Kasumi-1 (cell line): Measurements from ENCODE around the gene SLC38A10.

Experiments
- DNase-seq, 2 experiments: peaks; one replicate each; lab custom pipeline; 2025; lab: John Stamatoyannopoulos, UW

The SLC38A10 gene

DNA sequence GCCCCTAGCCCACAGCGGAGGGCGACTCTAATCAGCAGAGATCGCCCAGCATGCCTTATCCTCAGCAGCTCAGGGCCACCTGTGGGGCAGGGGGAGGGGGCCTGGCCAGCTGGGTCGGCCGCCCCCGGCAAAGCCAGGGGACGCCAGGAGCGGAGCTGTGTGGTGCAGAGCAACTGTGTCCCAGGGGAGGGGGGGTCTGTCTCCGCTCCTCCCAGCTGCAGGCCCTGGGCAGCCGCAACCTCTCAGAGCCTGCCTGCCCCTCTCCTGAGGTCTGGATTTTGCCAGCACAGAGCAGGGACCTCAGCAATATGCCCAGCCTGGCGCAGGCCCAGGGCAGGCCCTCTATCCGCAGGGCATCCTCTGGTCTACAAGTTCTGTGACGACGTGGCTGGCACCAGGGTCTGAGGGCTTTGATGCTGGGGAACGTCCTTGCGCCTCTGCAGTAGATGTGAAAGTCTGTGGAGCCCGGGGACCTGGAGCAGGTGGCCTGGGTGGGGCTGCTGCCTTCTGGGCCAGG lies 36.5 kb upstream of the SLC38A10 start:
- no peak for DNase-seq

GRCh38 chr17:81330884-81331245 lies 35.8 kb upstream of the SLC38A10 start:
- DNase-seq, result no peak

DNA sequence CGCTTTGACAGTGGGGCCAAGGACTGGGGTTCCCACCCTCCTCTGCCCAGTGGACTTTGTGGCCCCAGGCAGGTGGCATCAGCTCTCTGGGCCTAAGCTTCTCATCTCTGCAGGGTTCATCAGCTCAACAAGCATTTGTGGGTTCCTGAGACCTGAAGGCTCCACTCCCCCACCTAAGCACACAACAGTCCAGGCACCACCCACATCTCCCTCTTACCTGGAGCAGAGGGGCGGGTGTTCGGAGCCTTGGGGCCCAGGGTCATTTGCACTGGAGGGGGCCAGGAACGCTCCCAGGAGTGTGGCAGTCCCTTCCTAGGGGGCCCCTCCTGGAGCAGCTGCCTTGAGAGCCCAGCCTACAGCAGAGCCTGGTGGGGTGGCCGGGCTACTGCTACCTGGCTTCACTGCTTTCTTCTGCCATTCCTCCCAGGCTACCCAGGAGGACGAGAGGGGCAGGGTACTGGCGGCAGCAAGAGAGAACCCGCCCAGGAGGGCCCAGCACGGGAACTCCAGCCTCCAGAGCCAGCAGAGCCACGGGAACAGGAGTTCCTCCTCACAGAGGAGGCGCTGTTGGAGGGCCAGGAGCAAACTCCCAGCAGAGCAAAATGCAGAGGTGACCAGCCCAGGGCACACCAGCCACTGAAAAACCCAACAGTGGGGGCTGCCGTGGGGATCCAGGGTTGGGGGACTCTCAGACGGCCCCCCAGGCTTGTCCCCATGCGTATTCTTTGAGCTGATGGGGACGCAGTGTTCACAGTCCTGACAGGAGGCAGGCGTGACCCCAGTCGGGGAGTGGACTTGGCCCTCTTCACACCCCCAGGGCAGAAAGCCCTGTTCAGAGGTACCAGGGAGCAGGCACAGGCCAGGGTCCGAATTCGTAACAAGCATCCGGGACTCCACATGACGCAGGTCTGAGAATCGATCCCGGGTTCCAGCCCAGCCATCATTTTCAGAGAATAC lies 35.1 kb upstream of the SLC38A10 start:
- peak in 1 of 2 experiments; percentile 22 for DNase-seq

GRCh38 chr17:81328978-81329926 lies 34.1 kb upstream of the SLC38A10 start:
- DNase-seq, result peak; percentile 65 to 69

DNA sequence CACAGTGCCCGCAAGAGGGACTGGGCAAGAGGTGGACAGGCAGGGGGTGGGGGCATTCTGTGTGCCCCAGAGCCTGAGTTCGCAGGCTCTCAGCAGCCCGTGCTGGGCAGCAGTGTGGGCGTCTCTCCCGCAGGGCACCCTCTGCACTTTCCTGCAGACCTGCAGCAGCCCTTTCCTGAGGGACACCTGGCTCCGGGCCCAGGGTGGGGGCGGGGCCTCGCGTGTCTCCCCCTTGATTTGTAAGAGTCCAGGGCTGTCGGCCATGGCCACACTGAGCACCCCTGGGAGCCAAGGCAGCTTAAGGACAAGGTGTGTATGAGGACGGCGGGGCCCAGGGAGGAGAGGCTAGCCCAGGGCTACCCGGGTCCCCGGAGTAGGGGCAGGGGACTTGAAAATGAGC lies 33.4 kb upstream of the SLC38A10 start:
- no peak for DNase-seq

GRCh38 chr17:81325714-81326358 lies 30.7 kb upstream of the SLC38A10 start:
- DNase-seq, result no peak

GRCh38 chr17:81324851-81325713 lies 30.0 kb upstream of the SLC38A10 start:
- DNase-seq, result no peak

DNA sequence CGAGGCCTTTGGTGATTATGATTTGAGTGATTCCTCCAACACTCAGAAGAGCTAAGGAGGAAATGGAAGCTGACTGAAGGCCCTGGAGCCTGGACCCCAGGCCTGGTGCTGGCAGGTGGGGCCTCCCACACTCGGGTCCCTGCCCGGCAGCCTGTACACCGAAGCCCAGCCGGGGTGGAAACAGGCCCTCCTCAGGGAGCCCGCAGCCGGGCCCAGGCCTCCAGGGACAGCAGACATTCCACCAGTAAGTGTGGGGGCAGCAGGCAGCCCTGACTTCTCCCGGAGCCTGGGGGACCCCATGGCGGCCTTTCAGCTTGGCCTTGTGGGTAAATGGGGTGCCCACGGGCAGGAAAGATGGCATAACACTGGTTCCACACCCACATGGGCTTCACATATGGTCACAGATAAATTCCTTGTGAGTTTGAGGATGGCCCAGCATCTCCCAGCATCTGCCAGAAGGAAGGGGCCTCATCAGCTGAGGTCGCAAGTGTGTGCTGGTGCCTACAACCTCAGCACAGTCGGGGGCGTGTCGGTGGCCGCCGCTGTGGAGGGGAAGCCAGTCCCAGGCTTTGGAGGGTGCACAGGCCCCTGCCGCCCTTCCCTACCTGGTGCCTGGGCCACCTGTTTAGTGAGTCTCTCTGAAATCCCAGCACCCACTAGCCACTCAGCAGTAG lies 29.2 kb upstream of the SLC38A10 start:
- DNase-seq, result no peak

DNA sequence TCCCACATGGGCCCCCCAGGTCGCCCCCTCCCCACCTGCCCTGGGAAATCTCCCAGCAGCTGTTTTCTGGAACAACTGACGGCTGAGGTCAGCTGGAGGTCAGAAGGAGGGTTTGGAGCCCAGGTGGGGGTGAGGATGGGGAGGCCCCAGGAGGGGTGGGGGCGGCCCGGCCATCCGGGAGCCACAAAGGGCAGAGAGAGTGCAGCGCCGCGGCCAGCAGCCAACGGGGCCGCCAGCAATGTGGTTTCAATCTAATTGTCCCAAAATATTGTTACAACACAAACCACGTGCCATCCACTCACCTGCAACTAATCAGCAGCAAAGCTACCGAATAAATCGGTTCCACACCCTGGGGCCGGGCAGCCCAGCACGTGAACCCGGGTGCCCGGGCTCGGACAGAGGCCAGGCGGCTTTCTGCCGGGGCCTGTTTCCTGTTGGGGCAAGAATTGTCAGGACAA lies 28.3 kb upstream of the SLC38A10 start:
- DNase-seq, result peak in 1 of 2 experiments; percentile 29

DNA sequence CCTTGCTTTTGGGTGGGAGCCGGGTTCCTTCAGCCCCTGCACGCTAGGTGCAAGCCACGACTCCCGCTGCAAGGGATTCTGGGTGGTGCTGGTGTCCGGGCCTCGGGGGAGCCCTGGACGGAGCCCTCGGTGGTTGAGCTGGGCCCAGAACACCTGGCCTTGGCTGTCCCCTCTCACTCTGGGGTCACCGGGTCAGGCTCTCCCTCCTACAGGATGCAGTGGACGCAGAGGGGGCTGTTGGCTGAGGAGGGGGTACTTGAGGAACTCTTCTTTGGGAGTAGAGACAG lies 27.9 kb upstream of the SLC38A10 start:
- DNase-seq, result no peak

DNA sequence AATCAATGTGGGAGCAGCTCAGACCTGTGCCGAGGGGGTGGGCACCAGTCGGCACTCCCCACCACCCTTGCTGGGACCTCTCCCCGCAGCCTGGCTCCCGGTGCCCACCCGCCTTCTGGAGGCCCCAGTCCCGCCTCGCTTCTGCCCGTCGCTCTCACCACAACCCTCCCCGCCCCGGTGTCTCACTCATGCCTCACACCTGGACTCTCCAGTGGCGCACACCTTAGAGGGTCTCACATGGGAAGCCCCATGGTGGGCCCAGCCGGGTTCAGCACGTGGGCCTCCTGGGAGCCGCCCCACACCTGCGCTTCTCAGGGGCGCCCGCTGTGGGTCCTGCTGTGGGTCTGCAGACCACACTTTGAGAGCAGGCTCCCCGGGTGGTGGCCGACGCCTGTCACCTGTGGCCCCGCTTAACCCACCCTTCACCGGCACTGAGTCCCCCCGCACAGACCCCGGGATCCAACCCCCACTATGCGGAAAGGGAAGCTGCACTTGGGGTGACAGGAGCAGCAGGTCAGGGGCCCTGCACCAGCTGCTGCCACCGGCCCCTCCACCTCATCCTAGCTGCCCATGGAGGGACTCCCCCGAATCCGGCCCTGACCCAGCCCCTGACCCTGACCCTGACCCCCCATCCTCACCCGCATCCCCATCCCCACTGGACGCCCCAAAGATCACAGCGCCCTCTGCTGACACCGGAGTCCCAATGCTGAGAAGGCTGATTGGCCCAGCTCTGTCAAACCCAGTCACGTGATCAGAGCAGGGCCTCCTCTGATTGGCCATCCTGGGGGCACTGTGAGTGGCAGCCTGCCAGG lies 27.4 kb upstream of the SLC38A10 start:
- DNase-seq, result peak; percentile 36 to 55

GRCh38 chr17:81317961-81318605 lies 23.0 kb upstream of the SLC38A10 start:
- no peak for DNase-seq

DNA sequence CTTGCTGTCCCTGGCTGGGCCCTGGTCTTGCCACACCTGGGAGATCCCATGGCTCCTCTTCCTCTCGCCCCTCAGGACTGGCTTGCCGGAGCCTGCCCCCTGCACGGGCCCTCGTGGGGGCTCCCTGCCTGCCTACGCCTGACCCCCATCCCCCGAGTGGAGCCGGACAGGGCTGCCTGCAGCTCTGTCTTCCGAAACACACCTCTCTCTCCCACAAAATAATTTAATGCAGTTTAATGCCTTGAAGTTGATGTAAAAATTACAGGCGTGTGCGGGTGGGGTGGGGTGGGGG lies 22.4 kb upstream of the SLC38A10 start:
- no peak for DNase-seq

DNA sequence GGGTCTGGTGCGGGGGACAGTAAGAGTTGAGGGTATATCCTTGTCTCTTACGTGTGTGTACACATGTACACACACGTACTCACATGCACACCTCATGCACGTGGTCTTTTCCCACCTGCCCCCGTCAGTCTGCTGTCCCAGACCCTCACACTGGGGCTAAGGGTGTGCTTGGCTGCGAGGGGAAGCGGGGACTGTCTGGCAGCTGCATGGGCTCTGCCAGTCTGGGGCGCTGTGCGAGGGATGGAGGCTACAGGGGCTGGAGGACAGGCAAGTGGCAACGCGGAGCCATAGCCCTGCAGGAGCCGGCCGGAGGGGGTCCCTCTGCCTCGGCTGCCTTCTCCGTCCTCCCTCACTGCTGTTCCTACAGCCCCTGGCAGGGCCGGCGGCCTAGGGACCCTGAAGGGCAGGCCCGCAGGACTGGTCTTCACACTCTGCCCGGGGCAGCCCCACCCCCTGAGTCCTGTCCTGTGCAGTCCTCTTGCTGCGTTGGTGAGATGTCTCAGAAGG lies 20.8 kb upstream of the SLC38A10 start:
- no peak for DNase-seq

- DNase-seq, result no peak
Observed at GRCh38 chr17:81315129-81315884, 20.2 kb upstream of the SLC38A10 start.

- no peak for DNase-seq
Observed at GRCh38 chr17:81314398-81315081, 19.4 kb upstream of the SLC38A10 start.

- no peak for DNase-seq
Observed at GRCh38 chr17:81313776-81314397, 18.8 kb upstream of the SLC38A10 start.
